ENCODE results near the gene VPS54.
"Not testable (repeated sequence)": the region's sequence is repeated elsewhere in the genome, so short reads cannot be mapped to it uniquely, and the experiment has no call there.

Gene VPS54

DNA sequence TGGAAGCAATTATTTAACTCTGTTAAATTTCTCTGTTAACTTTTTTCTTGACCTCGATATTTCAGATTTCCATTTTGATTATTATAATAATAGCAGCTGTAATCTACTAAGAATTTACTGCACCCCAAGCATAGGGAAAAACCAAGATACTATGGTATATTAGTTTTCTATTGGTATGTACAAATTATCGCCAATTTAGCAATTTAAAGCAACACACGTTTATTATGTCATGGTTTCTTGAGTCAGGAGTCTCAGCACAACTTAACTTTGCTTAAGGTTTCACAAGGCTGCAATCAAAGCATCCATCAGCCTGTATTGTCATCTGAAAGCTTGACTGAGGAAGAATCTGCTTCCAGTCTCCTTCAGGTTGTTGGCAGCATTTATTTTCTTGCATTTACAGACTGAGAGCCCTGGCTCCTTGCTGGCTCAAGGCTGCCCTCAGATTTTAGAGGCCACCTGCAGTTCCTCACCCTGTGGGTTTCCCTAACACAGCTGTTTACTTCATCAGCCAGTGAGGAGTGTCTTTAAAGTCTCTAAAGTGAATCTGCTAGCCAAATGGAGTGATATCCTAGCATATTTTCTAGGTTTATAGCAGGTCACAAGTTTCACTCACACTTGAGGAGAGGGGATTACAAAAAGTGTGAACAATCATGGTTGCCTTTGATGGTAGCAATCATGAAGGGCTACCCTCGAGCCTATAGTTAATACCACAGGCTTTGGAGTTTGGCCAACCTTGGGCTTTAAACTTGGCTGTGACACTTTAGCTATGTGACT lies 4.4 kb upstream of the VPS54 start:
- DNase-seq = no peak

- peak in 1 of 3 experiments; percentile 18 for DNase-seq
Measured at GRCh38 chr2:64021578-64021977, 2.4 kb upstream of the VPS54 start.

DNA sequence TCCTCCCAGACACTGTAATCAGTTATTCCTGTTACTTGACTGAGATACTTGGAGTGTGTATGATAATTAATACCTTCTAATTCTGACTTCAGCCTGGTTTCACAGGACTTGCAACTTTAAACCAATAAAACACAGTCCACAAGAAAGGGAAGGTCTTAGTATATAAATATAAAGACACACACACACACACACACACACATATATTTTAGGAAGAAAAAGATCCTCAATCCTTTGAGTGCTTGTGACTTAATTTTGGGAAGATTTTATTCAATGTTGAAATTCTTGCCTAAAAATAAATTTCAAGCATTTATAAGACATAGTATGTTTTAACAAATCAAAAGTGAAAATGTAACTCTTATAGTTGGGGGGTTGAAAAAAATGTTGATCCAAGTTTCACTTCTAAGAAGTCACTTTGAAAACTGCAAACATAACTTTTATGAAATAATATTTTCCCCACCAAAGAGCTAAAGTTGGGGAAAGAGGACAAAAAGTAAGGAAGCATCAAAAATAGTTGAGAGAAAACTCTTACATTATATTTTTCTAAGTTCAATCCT lies 824 bp upstream of the VPS54 start:
- no peak for DNase-seq

DNA sequence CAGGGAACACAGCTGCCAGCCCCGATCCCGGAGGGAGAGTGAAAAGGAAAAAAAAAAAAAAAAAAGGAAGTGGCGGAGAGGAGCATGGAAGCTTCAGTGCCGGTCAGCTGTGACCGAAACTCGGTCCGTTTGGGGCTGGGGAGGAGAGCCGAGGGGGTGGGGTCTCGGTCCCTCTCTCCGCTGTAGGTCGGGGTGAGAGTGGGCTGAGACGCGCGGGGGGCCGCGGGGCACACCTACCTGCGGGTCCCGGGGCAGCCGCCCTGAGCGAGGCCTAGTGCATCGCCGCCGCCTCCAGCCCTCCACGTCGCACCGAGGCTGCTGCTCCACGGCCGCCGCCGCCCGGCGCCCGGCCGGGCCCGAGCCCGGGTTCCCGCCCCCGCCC lies 536 bp downstream of the VPS54 start:
- peak in 2 of 3 experiments; percentile 68 to 88 for DNase-seq

DNA sequence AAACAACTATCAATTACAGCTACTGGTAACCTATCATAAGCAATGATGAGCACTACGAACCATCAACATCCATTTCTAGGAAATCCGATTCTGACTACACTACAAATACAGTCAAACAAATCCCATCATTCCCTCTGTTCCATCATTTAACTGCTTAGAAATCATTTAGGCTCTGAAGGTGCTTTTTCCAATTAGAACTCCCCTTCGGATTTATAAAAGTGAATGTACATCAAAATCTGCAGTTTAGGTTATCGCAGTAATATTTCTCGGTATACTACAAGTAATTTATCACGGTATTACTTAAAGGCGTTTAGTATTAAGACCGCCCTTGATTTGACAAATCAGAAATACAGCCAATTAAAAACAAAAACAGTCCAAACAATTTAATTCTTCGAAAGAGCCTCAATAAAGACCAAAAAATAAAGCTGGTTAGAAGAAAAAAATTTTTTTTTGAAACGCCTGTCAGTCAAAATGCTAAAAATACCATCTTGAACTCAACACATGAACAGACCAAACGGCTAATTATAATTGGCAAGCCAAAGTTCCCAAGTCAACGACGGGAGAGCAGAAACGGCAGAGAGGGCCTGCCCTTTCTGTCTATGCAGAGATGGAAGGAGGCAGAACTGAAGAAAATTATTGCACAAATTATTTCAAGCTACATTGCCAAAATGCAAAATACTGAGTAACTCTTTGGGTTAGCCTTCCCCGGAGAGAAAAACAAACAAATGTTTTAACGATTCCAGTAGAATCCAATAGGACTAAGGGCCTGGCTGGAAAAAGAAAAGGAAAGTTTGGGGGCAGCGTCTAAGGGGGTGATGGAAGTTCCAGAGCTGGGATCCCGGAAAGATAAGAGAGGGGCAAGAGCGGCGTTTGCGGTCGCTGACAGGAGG lies 1.2 kb downstream of the VPS54 start:
- peak; percentile 68 to 84 (median 78) for DNase-seq

DNA sequence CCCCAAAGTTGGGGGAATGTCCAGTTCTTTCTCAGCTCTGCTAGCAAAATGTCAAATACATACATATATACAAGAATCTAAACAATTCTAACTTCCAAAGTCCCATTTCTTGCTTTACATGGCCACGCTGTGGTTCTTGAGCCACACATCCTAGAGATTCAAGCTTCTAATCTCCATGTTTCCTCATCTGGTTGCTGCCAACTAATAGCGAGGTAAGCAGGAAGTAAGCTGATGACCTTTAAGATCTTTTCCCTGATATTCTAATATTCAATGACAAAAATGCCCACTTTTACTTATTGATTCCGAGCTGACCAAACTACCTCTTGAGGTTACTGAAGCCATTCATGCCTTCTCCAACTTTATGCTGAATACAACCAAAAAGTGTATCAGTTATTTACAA lies 3.3 kb downstream of the VPS54 start:
- DNase-seq = no peak

- DNase-seq = no peak
Measured at GRCh38 chr2:64015391-64015790, 3.8 kb downstream of the VPS54 start.

GRCh38 chr2:64014628-64015027 lies 4.6 kb downstream of the VPS54 start:
- DNase-seq = no peak

- DNase-seq = no peak
Measured at GRCh38 chr2:64013053-64013452, 6.2 kb downstream of the VPS54 start.

DNA sequence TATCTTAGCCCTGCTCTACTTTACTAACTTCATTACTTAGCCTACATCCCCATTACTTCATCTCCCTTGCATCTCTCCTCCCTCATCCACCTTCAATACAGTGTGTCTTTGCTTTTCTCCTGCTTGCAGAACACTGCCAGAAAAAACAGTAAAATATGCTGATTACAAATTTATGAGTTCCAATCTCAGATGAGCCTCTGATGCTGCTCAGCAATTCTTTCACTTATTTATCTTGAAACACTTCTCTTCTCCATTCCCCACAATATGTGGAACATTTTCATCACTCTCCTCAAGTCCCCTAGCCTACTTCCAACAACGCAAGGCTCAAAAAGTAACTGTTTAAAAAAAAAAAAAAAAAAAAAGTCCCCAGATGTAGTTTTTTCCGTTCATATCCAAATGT lies 7.1 kb downstream of the VPS54 start:
- no peak for DNase-seq

GRCh38 chr2:64008434-64009009 lies 10.7 kb downstream of the VPS54 start:
- DNase-seq = no peak

GRCh38 chr2:64007924-64008323 lies 11.3 kb downstream of the VPS54 start:
- no peak for DNase-seq

DNA sequence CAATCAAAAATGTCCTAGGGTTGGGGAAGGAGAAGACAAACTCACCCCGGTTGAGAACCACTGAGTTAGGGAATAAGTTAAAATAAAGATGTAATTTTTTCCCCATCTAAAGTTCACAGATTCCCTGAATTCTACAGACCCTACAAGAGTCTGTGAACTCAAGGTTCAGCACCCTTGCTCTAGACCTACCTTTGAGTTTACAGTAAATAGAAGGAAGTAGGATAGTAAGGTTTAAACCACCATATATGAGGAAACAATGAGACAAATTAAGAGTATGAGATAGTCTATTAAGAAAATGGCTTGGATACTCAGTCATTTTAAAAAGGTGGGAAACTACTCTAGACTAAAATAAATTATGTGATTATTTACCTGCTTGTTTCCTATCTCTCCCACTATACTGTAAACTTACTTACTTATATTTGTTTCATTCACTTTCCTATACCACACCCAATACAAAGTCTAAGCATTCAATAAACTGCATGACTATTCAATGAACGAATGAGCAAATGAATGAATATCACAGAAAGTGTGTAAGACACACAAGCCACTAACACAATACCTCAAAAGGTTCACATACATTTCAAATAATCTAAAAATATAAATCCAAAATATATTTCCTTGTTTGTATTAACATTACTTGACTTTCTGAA lies 13.4 kb downstream of the VPS54 start:
- no peak for DNase-seq

- DNase-seq = no peak
Measured at GRCh38 chr2:64003239-64003638, 16.0 kb downstream of the VPS54 start.

GRCh38 chr2:64001382-64002101 lies 17.7 kb downstream of the VPS54 start:
- DNase-seq = no peak

DNA sequence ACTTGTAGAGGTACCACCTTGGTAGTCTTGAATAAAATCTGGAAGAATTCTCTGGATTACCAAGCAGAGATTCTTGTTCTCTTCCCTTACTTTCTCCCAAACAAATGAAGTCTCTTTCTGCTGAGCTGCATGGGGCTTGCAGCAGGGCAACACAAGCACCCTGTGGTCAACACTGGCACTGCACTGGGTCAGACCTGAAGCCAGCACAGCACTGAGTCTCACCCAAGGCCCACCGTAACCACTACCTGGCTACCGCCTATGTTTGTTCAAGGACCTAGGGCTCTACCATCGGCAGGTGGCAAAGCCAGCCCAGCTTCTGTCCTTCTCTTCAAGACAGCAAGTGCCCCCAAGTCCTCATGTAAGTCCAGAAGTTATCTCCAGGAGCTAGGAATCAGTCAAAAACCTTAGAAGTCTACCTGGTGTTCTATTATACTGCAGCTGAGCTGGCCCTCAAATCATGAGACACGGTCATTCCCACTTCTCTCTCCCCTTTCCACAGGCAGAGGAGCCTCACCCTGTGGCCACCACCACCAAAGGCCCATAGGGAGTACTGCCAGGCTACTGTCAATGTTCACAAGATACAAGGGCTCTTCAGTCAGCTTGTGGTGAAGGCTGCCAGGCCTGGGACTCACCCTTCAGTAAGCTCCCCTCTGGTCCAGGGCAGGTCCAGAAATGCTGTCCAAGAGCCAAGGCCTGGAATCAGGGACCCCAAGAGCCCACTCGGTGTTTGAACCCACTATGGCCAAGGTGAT lies 18.4 kb downstream of the VPS54 start:
- no peak for DNase-seq

- no peak for DNase-seq
Measured at GRCh38 chr2:63999049-63999448, 20.2 kb downstream of the VPS54 start.

- DNase-seq = not testable (repeated sequence)
Measured at GRCh38 chr2:63996582-63997198, 22.5 kb downstream of the VPS54 start.

DNA sequence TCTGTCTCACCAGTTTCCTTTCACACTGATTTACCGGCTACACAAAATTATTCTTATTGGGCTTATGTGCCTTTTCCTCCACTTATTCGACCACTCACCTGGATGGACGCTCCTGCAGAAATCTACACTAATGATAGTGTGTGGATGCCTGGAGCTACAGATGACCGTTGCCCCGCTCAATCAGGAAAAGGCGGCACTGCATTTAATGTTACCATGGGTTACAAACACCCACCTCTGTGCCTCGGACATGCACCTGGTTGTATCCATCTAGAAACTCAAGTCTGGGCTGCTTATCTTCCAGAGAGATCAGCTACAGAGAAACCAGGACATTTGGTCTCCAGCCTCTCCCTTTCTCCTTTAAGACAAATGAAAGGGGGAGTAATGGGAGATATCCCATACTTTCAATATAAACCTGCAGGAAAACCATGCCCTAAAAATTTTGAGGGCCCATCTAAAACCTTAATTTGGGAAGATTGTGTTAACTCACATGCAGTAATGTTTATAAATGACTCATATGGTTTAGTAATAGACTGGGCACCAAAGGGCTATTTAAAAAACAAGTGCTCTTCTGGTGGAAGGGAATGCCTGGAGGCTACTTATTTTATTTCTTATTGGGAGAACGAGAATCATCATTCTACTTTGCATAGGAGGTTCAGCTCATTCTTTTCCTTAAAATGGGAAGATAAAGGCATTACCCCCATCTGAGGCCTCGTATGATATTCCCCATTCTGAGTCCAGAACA lies 24.7 kb downstream of the VPS54 start:
- DNase-seq = not testable (repeated sequence)

- no peak for DNase-seq
Measured at GRCh38 chr2:63993871-63994270, 25.4 kb downstream of the VPS54 start.

All from NCI-H1417 (cell line).